ENCODE results near the gene AMIGO1.

DNA sequence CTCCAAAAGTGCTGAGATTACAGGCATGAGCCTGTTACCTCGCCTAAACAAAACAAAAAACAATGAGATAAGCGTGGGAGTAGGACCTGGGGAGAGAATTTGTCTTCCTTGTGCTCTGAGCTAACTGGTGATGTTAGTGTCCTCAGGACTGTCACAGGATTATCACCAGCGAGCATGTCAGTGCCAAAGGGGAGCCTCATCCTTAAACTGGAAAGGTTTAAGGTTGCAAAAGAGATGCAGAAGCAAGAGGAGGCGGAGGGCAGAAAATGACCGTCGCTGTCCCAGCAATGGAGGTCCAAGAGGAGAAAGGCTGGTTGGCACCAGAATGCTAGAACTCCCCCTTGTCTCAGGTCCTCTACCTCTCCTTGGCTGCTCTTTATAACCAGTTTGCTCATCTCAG, 39.3 kb downstream of the AMIGO1 start:
- TF ChIP-seq, protein P1, sequence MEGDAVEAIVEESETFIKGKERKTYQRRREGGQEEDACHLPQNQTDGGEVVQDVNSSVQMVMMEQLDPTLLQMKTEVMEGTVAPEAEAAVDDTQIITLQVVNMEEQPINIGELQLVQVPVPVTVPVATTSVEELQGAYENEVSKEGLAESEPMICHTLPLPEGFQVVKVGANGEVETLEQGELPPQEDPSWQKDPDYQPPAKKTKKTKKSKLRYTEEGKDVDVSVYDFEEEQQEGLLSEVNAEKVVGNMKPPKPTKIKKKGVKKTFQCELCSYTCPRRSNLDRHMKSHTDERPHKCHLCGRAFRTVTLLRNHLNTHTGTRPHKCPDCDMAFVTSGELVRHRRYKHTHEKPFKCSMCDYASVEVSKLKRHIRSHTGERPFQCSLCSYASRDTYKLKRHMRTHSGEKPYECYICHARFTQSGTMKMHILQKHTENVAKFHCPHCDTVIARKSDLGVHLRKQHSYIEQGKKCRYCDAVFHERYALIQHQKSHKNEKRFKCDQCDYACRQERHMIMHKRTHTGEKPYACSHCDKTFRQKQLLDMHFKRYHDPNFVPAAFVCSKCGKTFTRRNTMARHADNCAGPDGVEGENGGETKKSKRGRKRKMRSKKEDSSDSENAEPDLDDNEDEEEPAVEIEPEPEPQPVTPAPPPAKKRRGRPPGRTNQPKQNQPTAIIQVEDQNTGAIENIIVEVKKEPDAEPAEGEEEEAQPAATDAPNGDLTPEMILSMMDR (IDR thresholded peaks at IDR 0.05): no peak
- no peak for TF ChIP-seq POLR2AphosphoS5 (IDR thresholded peaks at IDR 0.05)
- no peak for TF ChIP-seq EP300 (IDR thresholded peaks at IDR 0.05)
- TF ChIP-seq POLR2A (IDR thresholded peaks at IDR 0.05): no peak

Data from sigmoid colon (tissue), 4 donors.